Sigmoid colon (tissue), 7 donors: ENCODE measurements around the gene RASAL2. TPM values are rescaled to one million over a fixed set of nuclear protein-coding genes. Genes with fewer than 3 reads are reported as not detected.
"Not testable (repeated sequence)": the region's sequence is repeated elsewhere in the genome, so short reads cannot be mapped to it uniquely, and the experiment has no call there.

Source experiments
- DNase-seq: peaks from one replicate; pipeline ENCODE4 v3.0.0-alpha.2; 2019
- H3K27ac ChIP-seq, 4 donors: fragments of 200-600 bp; sonication (generic); one replicate each; pipeline ENCODE4 v1.5.1; 2016 to 2019; ENCODE audit warnings: mild to moderate bottlenecking in 1 of 4
- H3K27me3 ChIP-seq, 3 donors: fragments of 200-600 bp; sonication (generic); one replicate each; pipeline ENCODE4 v1.5.1; 2019; ENCODE audit warnings: mild to moderate bottlenecking in 1 of 3
- H3K36me3 ChIP-seq, 4 donors: fragments of 200-600 bp; sonication (generic); one replicate each; pipeline ENCODE4 v1.5.1; 2016 to 2019
- H3K4me1 ChIP-seq, 4 donors: fragments of 200-600 bp; sonication (generic); one replicate each; pipeline ENCODE4 v1.5.1; 2017 to 2019
- H3K4me3 ChIP-seq, 4 donors: fragments of 200-600 bp; sonication (generic); one replicate each; pipeline ENCODE4 v1.5.1; 2017 to 2019; ENCODE audit warnings: mild to moderate bottlenecking in 2 of 4, moderate library complexity in 1 of 4
- H3K9me3 ChIP-seq, 4 donors: fragments of 200-600 bp in 3 of 4; sonication (generic) in 3 of 4; one replicate each; pipeline versions ENCODE4 v1.5.1 to v1.6.1; 2013 to 2019
- EP300 ChIP-seq, 4 donors: sonication (generic); formaldehyde crosslinking; IDR thresholded peaks; one replicate each; pipeline ENCODE4 v1.6.1; 2017; ENCODE audit warnings: antibody characterized with exemption in 4 of 4
- POLR2A ChIP-seq, 2 donors: fragments of 450-650 bp; IDR thresholded peaks; one replicate each; pipeline ENCODE4 v1.6.1; 2016; ENCODE audit warnings: antibody characterized with exemption in 2 of 2, mild to moderate bottlenecking in 2 of 2, moderate library complexity in 2 of 2
- POLR2AphosphoS5 ChIP-seq, 4 donors: sonication (generic); formaldehyde crosslinking; IDR thresholded peaks; one replicate each; pipeline ENCODE4 v1.6.1; 2017; ENCODE audit warnings: antibody characterized with exemption in 4 of 4
- WGBS, 2 donors: extraction: QIAGEN DNeasy Blood & Tissue Kit; methylation state at CpG; one replicate each; pipeline ENCODE4 v1.1.7; 2013; 5-methylcytosine and 5-hydroxymethylcytosine counted together
- intact Hi-C: fragments of 100-400 bp; cut with DNase I; formaldehyde crosslinking; loops from one replicate; pipeline ENCODE4 v1.15.1; 2023
- polyA plus RNA-seq, 3 donors: library from polyadenylated mRNA; stranded (reverse); fragments of 200-250 nt; gene quantifications; one replicate each; pipeline ENCODE4 v1.2.3, GENCODE V29; 2013
- total RNA-seq, 4 donors: library from RNA; depleted of rRNA; stranded (reverse); fragments of >200 nt; gene quantifications; one replicate each; pipeline ENCODE4 v1.1.0, GENCODE V29; 2016
- TF ChIP-seq, protein P1 (sequence below), 4 experiments: fragments of 450-650 bp in 3 of 4; fragments of 200-600 bp in 1 of 4; IDR thresholded peaks; one replicate each; pipeline ENCODE4 v1.5.1; 2016 to 2019; ENCODE audit warnings: antibody characterized with exemption in 4 of 4, mild to moderate bottlenecking in 3 of 4, moderate library complexity in 2 of 4
- donor health status: healthy with polysubstance abuse.
- donor health status: Bipolar disorder and iron deficiency.
- donor health status: healthy.

Gene RASAL2
- total and polyA plus RNA-seq, 7 donors: 0.92 to 25.5 (median 11.1) TPM

DNA sequence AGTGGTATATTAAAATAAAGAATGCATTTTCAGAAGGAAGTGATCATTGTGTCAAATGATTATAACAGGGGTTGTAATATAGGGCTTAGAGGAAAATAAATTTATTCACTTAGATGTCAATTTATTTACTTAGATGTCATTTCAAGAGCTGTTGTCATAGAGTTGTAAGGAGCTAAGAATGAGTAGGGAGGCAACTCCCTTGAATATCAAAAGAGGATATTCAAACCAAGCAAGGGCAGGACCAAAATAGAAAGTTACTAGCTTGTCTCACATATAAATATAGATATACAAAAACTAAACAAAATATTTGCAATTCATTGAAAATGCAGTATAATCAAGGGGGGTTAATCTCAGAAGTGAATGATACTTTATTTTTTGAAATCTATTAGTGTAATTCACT lies 16.0 kb upstream of the RASAL2 start:
- no peaks in the 10 kb centered on the region for H3K4me1 ChIP-seq
- no peak overlapping the region for H3K4me3 ChIP-seq
- no peaks in the 10 kb centered on the region for H3K27me3 ChIP-seq
- no peaks in the 10 kb centered on the region for H3K36me3 ChIP-seq
- TF ChIP-seq EP300 (IDR thresholded peaks at IDR 0.05): no peak
- TF ChIP-seq, protein P1, sequence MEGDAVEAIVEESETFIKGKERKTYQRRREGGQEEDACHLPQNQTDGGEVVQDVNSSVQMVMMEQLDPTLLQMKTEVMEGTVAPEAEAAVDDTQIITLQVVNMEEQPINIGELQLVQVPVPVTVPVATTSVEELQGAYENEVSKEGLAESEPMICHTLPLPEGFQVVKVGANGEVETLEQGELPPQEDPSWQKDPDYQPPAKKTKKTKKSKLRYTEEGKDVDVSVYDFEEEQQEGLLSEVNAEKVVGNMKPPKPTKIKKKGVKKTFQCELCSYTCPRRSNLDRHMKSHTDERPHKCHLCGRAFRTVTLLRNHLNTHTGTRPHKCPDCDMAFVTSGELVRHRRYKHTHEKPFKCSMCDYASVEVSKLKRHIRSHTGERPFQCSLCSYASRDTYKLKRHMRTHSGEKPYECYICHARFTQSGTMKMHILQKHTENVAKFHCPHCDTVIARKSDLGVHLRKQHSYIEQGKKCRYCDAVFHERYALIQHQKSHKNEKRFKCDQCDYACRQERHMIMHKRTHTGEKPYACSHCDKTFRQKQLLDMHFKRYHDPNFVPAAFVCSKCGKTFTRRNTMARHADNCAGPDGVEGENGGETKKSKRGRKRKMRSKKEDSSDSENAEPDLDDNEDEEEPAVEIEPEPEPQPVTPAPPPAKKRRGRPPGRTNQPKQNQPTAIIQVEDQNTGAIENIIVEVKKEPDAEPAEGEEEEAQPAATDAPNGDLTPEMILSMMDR (IDR thresholded peaks at IDR 0.05): no peak
- TF ChIP-seq POLR2AphosphoS5 (IDR thresholded peaks at IDR 0.05): no peak
- TF ChIP-seq POLR2A (IDR thresholded peaks at IDR 0.05): no peak
- no peak overlapping the region for H3K27ac ChIP-seq
- intact Hi-C loops: no loop called here
- no peaks in the 10 kb centered on the region for H3K9me3 ChIP-seq
- DNase-seq: no peak

DNA sequence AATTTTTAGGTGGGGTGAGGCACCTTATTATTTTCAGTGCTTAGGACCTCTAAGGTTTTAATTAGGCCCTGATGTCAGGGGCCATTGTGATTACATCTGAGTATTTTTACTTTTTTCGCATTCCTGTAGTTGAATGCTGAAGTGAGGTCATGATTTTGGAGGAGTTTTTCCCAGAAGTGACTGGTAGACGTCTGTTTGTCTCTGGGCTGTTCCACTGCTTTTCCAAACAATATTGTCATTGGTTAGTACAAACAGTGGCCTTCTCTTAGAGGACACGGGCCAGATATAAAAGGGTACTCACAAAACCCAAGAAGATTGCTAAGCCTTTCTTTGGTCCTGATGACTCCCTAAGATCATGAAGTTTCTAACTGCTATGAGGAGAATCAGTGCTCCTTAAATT lies 7.6 kb upstream of the RASAL2 start:
- TF ChIP-seq, protein P1 (IDR thresholded peaks at IDR 0.05): no peak
- TF ChIP-seq POLR2A (IDR thresholded peaks at IDR 0.05) (no peak), POLR2AphosphoS5 (IDR thresholded peaks at IDR 0.05) (no peak), EP300 (IDR thresholded peaks at IDR 0.05) (no peak)
- Histone ChIP-seq H3K27me3 (no peaks in the 10 kb centered on the region), H3K36me3 (no peaks in the 10 kb centered on the region), H3K27ac (no peak overlapping the region), H3K4me3 (no peak overlapping the region), H3K4me1 (peaks cover 0 to 11% (median 11%) of the 10 kb centered on the region in 4 donors), H3K9me3 (no peaks in the 10 kb centered on the region)
- no peak for DNase-seq
- 79 to 84% methylated on average over 3 of the region's 3 CpGs for WGBS, 2 donors
- intact Hi-C loops: no loop called here

DNA sequence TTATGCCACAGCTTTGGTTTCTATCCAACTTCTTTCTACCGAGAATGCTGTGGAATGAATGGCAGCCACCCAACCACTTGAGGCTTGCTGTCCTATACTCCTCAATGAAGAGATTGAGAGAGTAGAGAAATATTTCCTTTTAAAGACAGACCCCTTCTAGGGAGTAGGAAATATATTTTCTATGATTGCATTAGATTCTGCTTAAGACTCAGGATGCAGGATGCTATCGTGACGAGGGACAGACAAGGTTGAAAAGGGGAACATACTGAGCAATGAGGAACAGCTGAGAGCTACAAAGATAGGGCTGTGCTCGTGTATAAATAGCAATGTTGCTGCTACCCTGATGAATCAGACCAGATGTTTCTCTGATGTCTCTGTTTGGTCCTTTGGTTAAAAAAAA lies 7.1 kb upstream of the RASAL2 start:
- H3K27me3 ChIP-seq: no peaks in the 10 kb centered on the region
- no peak overlapping the region for H3K27ac ChIP-seq
- no peak overlapping the region for H3K4me3 ChIP-seq
- H3K36me3 ChIP-seq: no peaks in the 10 kb centered on the region
- peaks cover 0 to 11% (median 11%) of the 10 kb centered on the region in 4 donors for H3K4me1 ChIP-seq
- intact Hi-C loops: no loop called here
- no peaks in the 10 kb centered on the region for H3K9me3 ChIP-seq
- no peak for DNase-seq
- TF ChIP-seq, protein P1 (IDR thresholded peaks at IDR 0.05): no peak
- TF ChIP-seq POLR2A (IDR thresholded peaks at IDR 0.05) (no peak), EP300 (IDR thresholded peaks at IDR 0.05) (no peak), POLR2AphosphoS5 (IDR thresholded peaks at IDR 0.05) (no peak)
- WGBS, 2 donors: 46 to 70% methylated on average over 4 of the region's 4 CpGs

DNA sequence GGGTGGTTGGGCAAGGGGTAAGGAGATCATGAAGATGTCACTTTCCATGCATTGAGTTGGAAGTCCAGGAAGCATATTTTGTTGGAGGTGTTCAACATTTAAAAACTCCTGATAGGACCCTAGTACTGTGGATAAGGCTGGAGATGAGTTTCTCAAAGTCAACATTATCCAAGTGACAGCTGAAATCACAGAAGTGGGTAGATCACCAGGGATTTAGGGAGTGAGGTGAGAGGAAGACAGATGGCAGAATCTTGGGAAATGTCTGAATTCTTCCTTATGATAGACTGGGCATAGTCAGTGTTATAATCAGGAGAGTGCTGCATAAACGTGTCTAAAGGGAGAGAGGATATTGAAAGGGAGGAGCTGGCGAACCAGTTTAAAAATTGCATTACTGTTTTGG lies 5.3 kb upstream of the RASAL2 start:
- H3K4me3 ChIP-seq: no peak overlapping the region
- H3K9me3 ChIP-seq: no peaks in the 10 kb centered on the region
- no peaks in the 10 kb centered on the region for H3K36me3 ChIP-seq
- DNase-seq: no peak
- no peak overlapping the region for H3K27ac ChIP-seq
- no peaks in the 10 kb centered on the region for H3K27me3 ChIP-seq
- intact Hi-C loops: no loop called here
- TF ChIP-seq, protein P1 (IDR thresholded peaks at IDR 0.05): no peak
- TF ChIP-seq POLR2AphosphoS5 (IDR thresholded peaks at IDR 0.05) (no peak), EP300 (IDR thresholded peaks at IDR 0.05) (no peak), POLR2A (IDR thresholded peaks at IDR 0.05) (no peak)
- H3K4me1 ChIP-seq: peaks cover 0 to 20% (median 14%) of the 10 kb centered on the region in 4 donors
- WGBS, 2 donors: 72 to 89% methylated on average over 2 of the region's 2 CpGs

DNA sequence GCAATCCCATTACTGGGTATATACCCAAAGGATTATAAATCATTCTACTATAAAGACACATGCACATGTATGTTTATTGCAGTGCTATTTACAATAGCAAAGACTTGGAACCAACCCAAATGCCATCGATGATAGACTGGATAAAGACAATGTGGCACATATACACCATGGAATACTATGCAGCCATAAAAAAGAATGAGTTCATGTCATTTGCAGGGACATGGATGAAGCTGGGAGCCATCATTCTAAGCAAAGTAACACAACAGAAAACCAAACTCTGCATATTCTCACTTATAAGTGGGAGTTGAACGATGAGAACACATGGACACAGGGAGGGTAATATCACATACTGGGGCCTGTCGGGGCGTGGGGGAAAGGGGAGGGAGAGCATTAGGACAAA lies 2.5 kb upstream of the RASAL2 start:
- not testable (repeated sequence) for H3K4me3 ChIP-seq, H3K36me3 ChIP-seq, H3K27ac ChIP-seq, H3K27me3 ChIP-seq, DNase-seq, H3K9me3 ChIP-seq
- peaks cover 0 to 34% (median 23%) of the 10 kb centered on the region in 4 donors for H3K4me1 ChIP-seq
- intact Hi-C loops: loop anchor here (10.0 kb wide), 2 partner anchors 193 to 933 kb away; partner anchors contain the start of gene FAM20B
- 84 to 91% methylated on average over 4 of the region's 4 CpGs for WGBS, 2 donors
